CD4-positive, alpha-beta T cell treated with Interleukin-6 for 4 hours (primary cell): ENCODE measurements around the gene FOXD1.
"Not testable (repeated sequence)": the region's sequence is repeated elsewhere in the genome, so short reads cannot be mapped to it uniquely, and the experiment has no call there.

Experiments used
- DNase-seq: peaks from one replicate; pipeline ENCODE4 v3.0.0-alpha.2; 2020; ENCODE audit warnings: mixed read lengths

FOXD1 gene

GRCh38 chr5:73412597-73412988 lies 36.0 kb downstream of the FOXD1 start:
- no peak for DNase-seq

DNA sequence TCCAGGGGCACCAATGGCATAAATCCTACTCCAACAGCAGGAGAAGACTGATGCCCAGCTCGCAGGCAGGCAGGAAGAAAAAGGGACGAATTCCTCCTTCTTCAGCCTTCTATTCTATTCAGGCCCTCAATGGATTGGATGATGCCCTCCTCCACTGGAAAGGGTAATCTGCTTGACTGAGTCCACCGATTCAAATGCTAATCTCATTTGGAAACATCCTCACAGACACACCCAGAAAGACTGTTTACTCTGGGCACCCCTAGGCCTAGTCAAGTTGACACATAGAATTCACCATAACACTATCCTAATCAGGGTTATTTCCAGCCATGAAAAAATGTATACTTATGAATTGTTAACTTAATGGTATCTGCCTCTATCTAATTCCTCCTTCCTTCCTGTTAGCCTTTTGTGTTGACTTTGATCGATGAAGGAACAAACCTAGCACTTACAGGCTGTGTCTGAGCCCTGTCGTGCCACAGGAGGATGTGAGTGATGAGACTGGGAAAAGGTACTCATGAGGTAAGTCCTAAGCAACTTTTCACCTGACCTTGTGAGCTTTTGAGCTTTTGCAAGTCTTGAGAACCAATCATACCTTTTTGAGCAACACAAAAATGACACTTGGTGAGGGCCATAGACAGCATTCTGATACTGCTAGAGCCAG lies 36.5 kb downstream of the FOXD1 start:
- no peak for DNase-seq

DNA sequence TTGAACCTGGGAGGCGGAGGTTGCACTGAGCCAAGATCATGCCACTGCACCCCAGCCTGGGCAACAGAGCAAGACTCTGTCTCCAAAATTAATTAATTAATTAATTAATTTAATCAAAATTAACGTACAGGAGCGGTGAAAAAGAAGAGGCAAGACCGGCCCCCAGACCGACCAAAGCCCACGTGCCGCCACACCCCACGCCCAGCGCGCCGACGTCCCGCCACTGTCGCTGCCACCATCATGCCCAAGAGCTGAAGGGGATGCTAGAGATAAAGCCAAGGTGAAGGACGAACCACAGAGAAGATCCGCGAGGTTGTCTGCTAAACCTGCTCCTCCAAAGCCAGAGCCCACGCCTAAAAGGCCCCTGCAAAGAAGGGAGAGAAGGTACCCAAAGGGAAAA lies 38.6 kb downstream of the FOXD1 start:
- not testable (repeated sequence) for DNase-seq

- no peak for DNase-seq
Observed at GRCh38 chr5:73405691-73406090, 42.9 kb downstream of the FOXD1 start.

- no peak for DNase-seq
Observed at GRCh38 chr5:73399775-73400174, 48.8 kb downstream of the FOXD1 start.
